HG03460 (cell line): ENCODE results near the gene POMT2.

ENCODE experiments used
- ATAC-seq: cut with Tn5 transposase; IDR thresholded peaks from one replicate; pipeline ENCODE4 v1.9.1; 2021; ENCODE audit not compliant: unreplicated experiment

The POMT2 gene

GRCh38 chr14:77270361-77271112 is 50.1 kb downstream of the POMT2 start:
- no peak for ATAC-seq

- no peak for ATAC-seq
These were observed 51.6 kb downstream of the POMT2 start for GRCh38 chr14:77268989-77269600.

- no peak for ATAC-seq
These were observed 52.6 kb downstream of the POMT2 start for GRCh38 chr14:77267937-77268699.

GRCh38 chr14:77266336-77266735 is 54.3 kb downstream of the POMT2 start:
- ATAC-seq, result no peak

- ATAC-seq, result no peak
These were observed 54.9 kb downstream of the POMT2 start for GRCh38 chr14:77265561-77266335.

- ATAC-seq, result no peak
These were observed 55.5 kb downstream of the POMT2 start for GRCh38 chr14:77265187-77265515.

- ATAC-seq, result no peak
These were observed 56.1 kb downstream of the POMT2 start for GRCh38 chr14:77264466-77265186.

- no peak for ATAC-seq
These were observed 60.1 kb downstream of the POMT2 start for GRCh38 chr14:77260631-77261030.

- ATAC-seq, result no peak
These were observed 60.5 kb downstream of the POMT2 start for GRCh38 chr14:77260199-77260598.

GRCh38 chr14:77259025-77259715 is 61.5 kb downstream of the POMT2 start:
- no peak for ATAC-seq

- ATAC-seq, result no peak
These were observed 62.1 kb downstream of the POMT2 start for GRCh38 chr14:77258566-77258965.

- ATAC-seq, result no peak
These were observed 63.0 kb downstream of the POMT2 start for GRCh38 chr14:77257700-77258099.

- no peak for ATAC-seq
These were observed 64.0 kb downstream of the POMT2 start for GRCh38 chr14:77256694-77257093.

GRCh38 chr14:77253333-77254190 is 67.1 kb downstream of the POMT2 start:
- ATAC-seq, result no peak

- no peak for ATAC-seq
These were observed 68.8 kb downstream of the POMT2 start for GRCh38 chr14:77251870-77252269.

- no peak for ATAC-seq
These were observed 69.8 kb downstream of the POMT2 start for GRCh38 chr14:77250927-77251326.

- no peak for ATAC-seq
These were observed 71.4 kb downstream of the POMT2 start for GRCh38 chr14:77249286-77249685.

GRCh38 chr14:77248666-77249065 is 72.0 kb downstream of the POMT2 start:
- ATAC-seq, result no peak

GRCh38 chr14:77246784-77247183 is 73.9 kb downstream of the POMT2 start:
- ATAC-seq, result no peak
